Activated T-cell treated with anti-CD3 and anti-CD28 coated beads, Interleukin-2, amount 50 U/mL, for 24 hours (primary cell): ENCODE measurements around the gene MCCD1.

Source experiments
- DNase-seq: peaks from one replicate; pipeline ENCODE4 v3.0.0-alpha.2; 2020
- H3K27ac Mint-ChIP-seq: 2 replicates; pipeline ENCODE4 v1.8.0; 2020; ENCODE audit warnings: mild to moderate bottlenecking, mixed read lengths
- H3K27me3 Mint-ChIP-seq: 2 replicates; pipeline ENCODE4 v1.8.0; 2020; ENCODE audit warnings: mixed read lengths
- H3K36me3 Mint-ChIP-seq: 2 replicates; pipeline ENCODE4 v1.8.0; 2020; ENCODE audit warnings: low read depth, mixed read lengths
- H3K4me1 Mint-ChIP-seq: 2 replicates; pipeline ENCODE4 v1.8.0; 2020; ENCODE audit warnings: low read depth, mixed read lengths
- H3K4me3 Mint-ChIP-seq: 2 replicates; pipeline ENCODE4 v1.8.0; 2020; ENCODE audit warnings: mild to moderate bottlenecking, moderate library complexity, mixed read lengths
- H3K9me3 Mint-ChIP-seq: 2 replicates; pipeline ENCODE4 v1.8.0; 2020; ENCODE audit warnings: mixed read lengths

Gene MCCD1

DNA sequence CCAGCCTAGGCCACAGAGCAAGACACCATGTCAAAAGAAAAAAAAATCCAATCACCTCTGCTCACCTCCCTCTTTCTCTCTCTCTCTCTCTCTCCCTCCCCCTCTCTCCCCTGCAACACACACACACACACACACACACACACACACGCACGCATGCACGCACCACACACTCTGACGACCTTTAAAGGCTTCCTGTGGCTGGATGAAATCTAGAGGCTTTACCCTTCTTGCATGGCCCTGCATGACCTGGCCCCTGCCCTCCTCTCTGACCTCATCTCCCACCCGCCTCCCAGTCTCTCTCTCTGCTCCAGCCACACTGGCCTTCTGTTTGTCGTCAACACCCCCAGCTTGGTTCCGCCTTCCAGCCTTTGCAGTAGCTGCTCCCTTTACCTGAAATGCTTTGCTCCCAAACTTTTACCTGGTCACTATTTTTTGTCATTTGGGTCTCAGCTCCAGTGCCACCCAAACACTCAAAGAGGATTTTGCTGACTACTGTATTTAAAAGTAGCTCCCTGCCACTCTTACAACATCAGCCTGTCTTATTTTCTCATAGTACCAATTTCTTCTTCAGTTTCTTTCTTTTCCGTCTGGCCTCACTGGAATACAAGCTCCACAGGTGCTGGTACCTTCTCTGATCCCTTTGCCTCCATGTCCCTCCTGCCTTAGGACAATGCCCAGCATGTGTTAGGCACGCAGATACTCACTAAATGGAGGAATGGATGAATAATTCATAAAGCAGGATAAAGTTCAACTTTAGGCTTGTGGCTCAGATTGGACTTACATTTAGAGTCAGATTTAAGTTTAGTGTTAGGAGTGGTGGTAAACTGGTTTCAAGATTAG, 39.0 kb downstream of the MCCD1 start:
- peak overlapping the region; percentile 56 for H3K4me3 Mint-ChIP-seq
- H3K36me3 Mint-ChIP-seq: peaks cover 32% of the 10 kb centered on the region
- H3K4me1 Mint-ChIP-seq: peaks cover 82% of the 10 kb centered on the region
- H3K27me3 Mint-ChIP-seq: no peaks in the 10 kb centered on the region
- no peaks in the 10 kb centered on the region for H3K9me3 Mint-ChIP-seq
- no peak for DNase-seq
- peak overlapping the region; percentile 91 for H3K27ac Mint-ChIP-seq

GRCh38 chr6:31568537-31568961, 39.8 kb downstream of the MCCD1 start:
- Mint-ChIP-seq H3K4me1 (peaks cover 83% of the 10 kb centered on the region), H3K9me3 (no peaks in the 10 kb centered on the region), H3K4me3 (peak overlapping the region; percentile 56), H3K27me3 (no peaks in the 10 kb centered on the region), H3K36me3 (peaks cover 35% of the 10 kb centered on the region), H3K27ac (peak overlapping the region; percentile 91)
- DNase-seq: peak; percentile 69

DNA sequence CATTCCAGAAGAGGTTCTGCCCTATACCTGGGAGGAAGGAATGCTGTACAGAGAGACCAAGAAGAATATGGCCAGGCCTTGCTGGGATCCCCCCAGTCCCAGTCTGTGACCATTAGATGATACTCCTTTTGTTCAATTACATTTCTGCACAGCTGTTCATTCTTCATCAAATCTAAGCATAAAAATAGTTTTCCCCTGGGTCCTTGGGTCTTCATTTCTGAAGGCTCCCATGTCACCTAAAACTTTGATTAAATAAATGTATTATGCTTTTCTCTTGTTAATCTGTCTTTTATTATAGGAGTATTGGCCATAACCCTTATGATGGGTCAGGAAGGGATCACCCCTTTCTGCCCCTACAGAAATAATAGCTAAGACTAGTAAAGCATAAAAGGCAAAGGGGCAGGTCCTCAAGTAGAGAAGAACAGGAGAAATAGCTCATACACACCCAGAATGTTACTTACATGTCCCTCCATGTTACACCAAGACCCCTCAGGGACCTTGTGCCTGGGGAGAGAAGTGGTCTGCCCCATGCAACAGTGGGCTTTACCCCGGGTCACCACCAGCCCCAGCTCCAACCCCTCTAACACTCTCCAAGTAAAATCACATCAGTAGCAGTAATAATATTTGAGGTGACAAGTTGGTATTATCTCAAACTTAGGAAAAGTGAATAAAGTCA, 41.2 kb downstream of the MCCD1 start:
- peak overlapping the region; percentile 56 for H3K4me3 Mint-ChIP-seq
- peaks cover 88% of the 10 kb centered on the region for H3K4me1 Mint-ChIP-seq
- H3K27ac Mint-ChIP-seq: peak overlapping the region; percentile 91
- H3K9me3 Mint-ChIP-seq: no peaks in the 10 kb centered on the region
- peaks cover 41% of the 10 kb centered on the region for H3K36me3 Mint-ChIP-seq
- no peak for DNase-seq
- no peaks in the 10 kb centered on the region for H3K27me3 Mint-ChIP-seq

DNA sequence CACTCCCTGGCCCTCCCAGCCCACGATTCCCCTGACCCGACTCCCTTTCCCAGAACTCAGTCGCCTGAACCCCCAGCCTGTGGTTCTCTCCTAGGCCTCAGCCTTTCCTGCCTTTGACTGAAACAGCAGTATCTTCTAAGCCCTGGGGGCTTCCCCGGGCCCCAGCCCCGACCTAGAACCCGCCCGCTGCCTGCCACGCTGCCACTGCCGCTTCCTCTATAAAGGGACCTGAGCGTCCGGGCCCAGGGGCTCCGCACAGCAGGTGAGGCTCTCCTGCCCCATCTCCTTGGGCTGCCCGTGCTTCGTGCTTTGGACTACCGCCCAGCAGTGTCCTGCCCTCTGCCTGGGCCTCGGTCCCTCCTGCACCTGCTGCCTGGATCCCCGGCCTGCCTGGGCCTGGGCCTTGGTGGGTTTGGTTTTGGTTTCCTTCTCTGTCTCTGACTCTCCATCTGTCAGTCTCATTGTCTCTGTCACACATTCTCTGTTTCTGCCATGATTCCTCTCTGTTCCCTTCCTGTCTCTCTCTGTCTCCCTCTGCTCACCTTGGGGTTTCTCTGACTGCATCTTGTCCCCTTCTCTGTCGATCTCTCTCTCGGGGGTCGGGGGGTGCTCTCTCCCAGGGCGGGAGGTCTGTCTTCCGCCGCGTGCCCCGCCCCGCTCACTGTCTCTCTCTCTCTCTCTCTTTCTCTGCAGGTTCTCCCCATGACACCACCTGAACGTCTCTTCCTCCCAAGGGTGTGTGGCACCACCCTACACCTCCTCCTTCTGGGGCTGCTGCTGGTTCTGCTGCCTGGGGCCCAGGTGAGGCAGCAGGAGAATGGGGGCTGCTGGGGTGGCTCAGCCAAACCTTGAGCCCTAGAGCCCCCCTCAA, 43.5 kb downstream of the MCCD1 start, which contains the start of gene LTA:
Gene LTA, plus strand, starts transcription at position 249 of the 871 bp plus-strand sequence. Its CDS starts 454 bp downstream, at position 703.
- H3K4me3 Mint-ChIP-seq: peak within 1 kb of the TSS; percentile 97
- H3K27ac Mint-ChIP-seq: peak within 1 kb of the TSS; percentile 99
- peaks cover 93% of the 10 kb centered on the region for H3K4me1 Mint-ChIP-seq
- H3K9me3 Mint-ChIP-seq: no peaks in the 10 kb centered on the region
- DNase-seq: peak; percentile 89
- peaks cover 54% of the 10 kb centered on the region for H3K36me3 Mint-ChIP-seq
- no peaks in the 10 kb centered on the region for H3K27me3 Mint-ChIP-seq

GRCh38 chr6:31573239-31574105, 44.7 kb downstream of the MCCD1 start:
- no peaks in the 10 kb centered on the region for H3K27me3 Mint-ChIP-seq
- peaks cover 65% of the 10 kb centered on the region for H3K36me3 Mint-ChIP-seq
- no peak for DNase-seq
- H3K4me3 Mint-ChIP-seq: peak overlapping the region; percentile 97
- H3K27ac Mint-ChIP-seq: peak overlapping the region; percentile 99
- H3K4me1 Mint-ChIP-seq: peaks cover 88% of the 10 kb centered on the region
- H3K9me3 Mint-ChIP-seq: no peaks in the 10 kb centered on the region

DNA sequence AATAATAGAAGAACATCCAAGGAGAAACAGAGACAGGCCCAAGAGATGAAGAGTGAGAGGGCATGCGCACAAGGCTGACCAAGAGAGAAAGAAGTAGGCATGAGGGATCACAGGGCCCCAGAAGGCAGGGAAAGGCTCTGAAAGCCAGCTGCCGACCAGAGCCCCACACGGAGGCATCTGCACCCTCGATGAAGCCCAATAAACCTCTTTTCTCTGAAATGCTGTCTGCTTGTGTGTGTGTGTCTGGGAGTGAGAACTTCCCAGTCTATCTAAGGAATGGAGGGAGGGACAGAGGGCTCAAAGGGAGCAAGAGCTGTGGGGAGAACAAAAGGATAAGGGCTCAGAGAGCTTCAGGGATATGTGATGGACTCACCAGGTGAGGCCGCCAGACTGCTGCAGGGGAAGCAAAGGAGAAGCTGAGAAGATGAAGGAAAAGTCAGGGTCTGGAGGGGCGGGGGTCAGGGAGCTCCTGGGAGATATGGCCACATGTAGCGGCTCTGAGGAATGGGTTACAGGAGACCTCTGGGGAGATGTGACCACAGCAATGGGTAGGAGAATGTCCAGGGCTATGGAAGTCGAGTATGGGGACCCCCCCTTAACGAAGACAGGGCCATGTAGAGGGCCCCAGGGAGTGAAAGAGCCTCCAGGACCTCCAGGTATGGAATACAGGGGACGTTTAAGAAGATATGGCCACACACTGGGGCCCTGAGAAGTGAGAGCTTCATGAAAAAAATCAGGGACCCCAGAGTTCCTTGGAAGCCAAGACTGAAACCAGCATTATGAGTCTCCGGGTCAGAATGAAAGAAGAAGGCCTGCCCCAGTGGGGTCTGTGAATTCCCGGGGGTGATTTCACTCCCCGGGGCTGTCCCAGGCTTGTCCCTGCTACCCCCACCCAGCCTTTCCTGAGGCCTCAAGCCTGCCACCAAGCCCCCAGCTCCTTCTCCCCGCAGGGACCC, 45.6 kb downstream of the MCCD1 start:
- H3K27me3 Mint-ChIP-seq: no peaks in the 10 kb centered on the region
- DNase-seq: peak; percentile 75
- peaks cover 88% of the 10 kb centered on the region for H3K4me1 Mint-ChIP-seq
- H3K9me3 Mint-ChIP-seq: no peaks in the 10 kb centered on the region
- peaks cover 74% of the 10 kb centered on the region for H3K36me3 Mint-ChIP-seq
- H3K27ac Mint-ChIP-seq: peak overlapping the region; percentile 99
- H3K4me3 Mint-ChIP-seq: peak overlapping the region; percentile 97

GRCh38 chr6:31575335-31575901, 46.7 kb downstream of the MCCD1 start, which contains the start of gene TNF:
TNF (plus strand) TSS chr6:31575565; CDS start chr6:31575742, 177 bp downstream.
- H3K9me3 Mint-ChIP-seq: no peaks in the 10 kb centered on the region
- H3K27me3 Mint-ChIP-seq: no peaks in the 10 kb centered on the region
- H3K4me1 Mint-ChIP-seq: peaks cover 87% of the 10 kb centered on the region
- H3K4me3 Mint-ChIP-seq: peak within 1 kb of the TSS; percentile 97
- peaks cover 80% of the 10 kb centered on the region for H3K36me3 Mint-ChIP-seq
- DNase-seq: peak; percentile 89
- peak within 1 kb of the TSS; percentile 99 for H3K27ac Mint-ChIP-seq

- H3K4me3 Mint-ChIP-seq: peak overlapping the region; percentile 97
- H3K36me3 Mint-ChIP-seq: peaks cover 85% of the 10 kb centered on the region
- H3K9me3 Mint-ChIP-seq: no peaks in the 10 kb centered on the region
- H3K27ac Mint-ChIP-seq: peak overlapping the region; percentile 99
- H3K27me3 Mint-ChIP-seq: no peaks in the 10 kb centered on the region
- peaks cover 84% of the 10 kb centered on the region for H3K4me1 Mint-ChIP-seq
- DNase-seq: no peak
These were observed 47.4 kb downstream of the MCCD1 start for GRCh38 chr6:31575952-31576685.

DNA sequence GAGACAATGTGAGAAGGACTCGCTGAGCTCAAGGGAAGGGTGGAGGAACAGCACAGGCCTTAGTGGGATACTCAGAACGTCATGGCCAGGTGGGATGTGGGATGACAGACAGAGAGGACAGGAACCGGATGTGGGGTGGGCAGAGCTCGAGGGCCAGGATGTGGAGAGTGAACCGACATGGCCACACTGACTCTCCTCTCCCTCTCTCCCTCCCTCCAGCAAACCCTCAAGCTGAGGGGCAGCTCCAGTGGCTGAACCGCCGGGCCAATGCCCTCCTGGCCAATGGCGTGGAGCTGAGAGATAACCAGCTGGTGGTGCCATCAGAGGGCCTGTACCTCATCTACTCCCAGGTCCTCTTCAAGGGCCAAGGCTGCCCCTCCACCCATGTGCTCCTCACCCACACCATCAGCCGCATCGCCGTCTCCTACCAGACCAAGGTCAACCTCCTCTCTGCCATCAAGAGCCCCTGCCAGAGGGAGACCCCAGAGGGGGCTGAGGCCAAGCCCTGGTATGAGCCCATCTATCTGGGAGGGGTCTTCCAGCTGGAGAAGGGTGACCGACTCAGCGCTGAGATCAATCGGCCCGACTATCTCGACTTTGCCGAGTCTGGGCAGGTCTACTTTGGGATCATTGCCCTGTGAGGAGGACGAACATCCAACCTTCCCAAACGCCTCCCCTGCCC, 48.3 kb downstream of the MCCD1 start:
- H3K36me3 Mint-ChIP-seq: peaks cover 92% of the 10 kb centered on the region
- peak overlapping the region; percentile 97 for H3K4me3 Mint-ChIP-seq
- peak overlapping the region; percentile 99 for H3K27ac Mint-ChIP-seq
- peaks cover 79% of the 10 kb centered on the region for H3K4me1 Mint-ChIP-seq
- no peaks in the 10 kb centered on the region for H3K9me3 Mint-ChIP-seq
- H3K27me3 Mint-ChIP-seq: no peaks in the 10 kb centered on the region
- peak; percentile 72 for DNase-seq

GRCh38 chr6:31577579-31577966, 48.8 kb downstream of the MCCD1 start:
- Mint-ChIP-seq H3K9me3 (no peaks in the 10 kb centered on the region), H3K36me3 (peaks cover 87% of the 10 kb centered on the region), H3K27me3 (no peaks in the 10 kb centered on the region), H3K4me3 (peak overlapping the region; percentile 97), H3K27ac (peak overlapping the region; percentile 99), H3K4me1 (peaks cover 81% of the 10 kb centered on the region)
- DNase-seq: no peak

DNA sequence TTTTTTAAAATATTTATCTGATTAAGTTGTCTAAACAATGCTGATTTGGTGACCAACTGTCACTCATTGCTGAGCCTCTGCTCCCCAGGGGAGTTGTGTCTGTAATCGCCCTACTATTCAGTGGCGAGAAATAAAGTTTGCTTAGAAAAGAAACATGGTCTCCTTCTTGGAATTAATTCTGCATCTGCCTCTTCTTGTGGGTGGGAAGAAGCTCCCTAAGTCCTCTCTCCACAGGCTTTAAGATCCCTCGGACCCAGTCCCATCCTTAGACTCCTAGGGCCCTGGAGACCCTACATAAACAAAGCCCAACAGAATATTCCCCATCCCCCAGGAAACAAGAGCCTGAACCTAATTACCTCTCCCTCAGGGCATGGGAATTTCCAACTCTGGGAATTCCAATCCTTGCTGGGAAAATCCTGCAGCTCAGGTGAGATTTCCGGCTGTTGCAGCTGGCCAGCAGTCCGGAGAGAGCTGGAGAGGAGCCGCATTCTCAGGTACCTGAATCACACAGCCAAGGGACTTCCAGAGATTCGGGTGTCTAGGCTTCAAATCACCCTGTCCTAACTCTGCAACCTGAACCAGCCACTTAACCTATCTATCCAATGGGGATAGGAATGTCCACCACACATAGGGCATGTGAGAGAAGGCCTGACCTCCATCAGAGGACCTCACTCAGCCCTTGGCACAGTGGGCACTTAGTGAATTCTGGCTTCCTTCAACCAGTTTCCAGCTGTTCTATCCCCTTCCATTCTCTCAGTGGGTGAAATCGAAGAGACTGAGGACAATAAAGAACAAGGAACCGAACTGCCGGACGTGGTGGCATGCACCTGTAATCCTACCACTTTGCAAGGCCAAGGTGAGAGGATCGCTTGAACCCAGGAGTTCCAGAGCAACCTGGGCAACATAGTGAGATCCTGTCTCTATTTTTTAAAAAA, 49.7 kb downstream of the MCCD1 start:
- Mint-ChIP-seq H3K27me3 (no peaks in the 10 kb centered on the region), H3K36me3 (peaks cover 80% of the 10 kb centered on the region), H3K9me3 (no peaks in the 10 kb centered on the region), H3K4me1 (peaks cover 80% of the 10 kb centered on the region), H3K4me3 (peak overlapping the region; percentile 97), H3K27ac (peak overlapping the region; percentile 91)
- no peak for DNase-seq
